Esophagus muscularis mucosa (tissue), 4 donors: ENCODE measurements around the gene BCL11A.

ENCODE experiments used
- EP300 ChIP-seq: sonication (generic); formaldehyde crosslinking; IDR thresholded peaks from one replicate; pipeline ENCODE4 v1.6.1; 2017; ENCODE audit warnings: antibody characterized with exemption
- POLR2A ChIP-seq: fragments of 450-650 bp; IDR thresholded peaks from one replicate; pipeline ENCODE4 v1.6.1; 2017; ENCODE audit warnings: antibody characterized with exemption, moderate library complexity, mild to moderate bottlenecking, low read depth
- POLR2AphosphoS5 ChIP-seq, 2 donors: sonication (generic); formaldehyde crosslinking; IDR thresholded peaks; one replicate each; pipeline ENCODE4 v1.6.1; 2017; ENCODE audit warnings: antibody characterized with exemption in 2 of 2
- TF ChIP-seq, protein P1 (sequence below), 3 experiments: fragments of 200-600 bp in 2 of 3; fragments of 450-650 bp in 1 of 3; sonication (generic) in 2 of 3; IDR thresholded peaks; one replicate each; pipeline ENCODE4 v1.5.1; 2017 to 2019; ENCODE audit warnings: antibody characterized with exemption in 3 of 3, mild to moderate bottlenecking in 2 of 3, moderate library complexity in 1 of 3

DNA sequence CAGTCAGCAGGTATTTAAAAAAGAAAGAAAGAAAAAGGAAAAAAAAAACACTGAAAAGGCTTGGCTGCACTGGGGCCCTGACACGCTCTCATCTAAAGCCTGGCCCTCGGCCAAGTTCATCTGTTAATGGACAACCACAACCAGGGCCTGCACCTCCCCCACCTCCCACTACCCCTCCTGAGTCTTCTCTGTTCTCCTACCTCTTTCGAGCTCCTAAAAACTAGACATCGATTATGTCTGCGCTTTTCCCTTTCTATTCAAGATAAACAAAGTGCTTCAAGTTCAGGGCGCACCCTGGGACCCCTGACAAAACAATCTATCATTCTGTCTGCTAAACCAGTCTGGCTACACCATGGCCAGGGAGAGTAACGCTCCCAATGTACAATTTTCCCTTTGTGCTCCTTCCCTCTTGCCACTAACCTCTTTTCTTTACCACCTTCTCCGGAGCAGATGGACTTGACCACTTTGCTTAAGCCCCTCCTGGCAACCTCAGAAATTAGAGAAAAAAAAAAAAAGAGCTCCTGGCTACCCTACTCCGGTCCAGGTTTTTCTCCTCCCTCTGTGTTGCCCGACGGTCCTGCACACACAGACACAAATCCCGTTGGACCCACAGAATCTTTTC lies 22.7 kb downstream of the BCL11A start:
- TF ChIP-seq, protein P1, sequence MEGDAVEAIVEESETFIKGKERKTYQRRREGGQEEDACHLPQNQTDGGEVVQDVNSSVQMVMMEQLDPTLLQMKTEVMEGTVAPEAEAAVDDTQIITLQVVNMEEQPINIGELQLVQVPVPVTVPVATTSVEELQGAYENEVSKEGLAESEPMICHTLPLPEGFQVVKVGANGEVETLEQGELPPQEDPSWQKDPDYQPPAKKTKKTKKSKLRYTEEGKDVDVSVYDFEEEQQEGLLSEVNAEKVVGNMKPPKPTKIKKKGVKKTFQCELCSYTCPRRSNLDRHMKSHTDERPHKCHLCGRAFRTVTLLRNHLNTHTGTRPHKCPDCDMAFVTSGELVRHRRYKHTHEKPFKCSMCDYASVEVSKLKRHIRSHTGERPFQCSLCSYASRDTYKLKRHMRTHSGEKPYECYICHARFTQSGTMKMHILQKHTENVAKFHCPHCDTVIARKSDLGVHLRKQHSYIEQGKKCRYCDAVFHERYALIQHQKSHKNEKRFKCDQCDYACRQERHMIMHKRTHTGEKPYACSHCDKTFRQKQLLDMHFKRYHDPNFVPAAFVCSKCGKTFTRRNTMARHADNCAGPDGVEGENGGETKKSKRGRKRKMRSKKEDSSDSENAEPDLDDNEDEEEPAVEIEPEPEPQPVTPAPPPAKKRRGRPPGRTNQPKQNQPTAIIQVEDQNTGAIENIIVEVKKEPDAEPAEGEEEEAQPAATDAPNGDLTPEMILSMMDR (IDR thresholded peaks at IDR 0.05) = no peak
- TF ChIP-seq EP300 (no peak), POLR2AphosphoS5 (IDR thresholded peaks at IDR 0.05) (no peak), POLR2A (no peak)
